ENCODE results near the gene TRIP13.
"Not testable (repeated sequence)": the region's sequence is repeated elsewhere in the genome, so short reads cannot be mapped to it uniquely, and the experiment has no call there.

Gene TRIP13, protein sequence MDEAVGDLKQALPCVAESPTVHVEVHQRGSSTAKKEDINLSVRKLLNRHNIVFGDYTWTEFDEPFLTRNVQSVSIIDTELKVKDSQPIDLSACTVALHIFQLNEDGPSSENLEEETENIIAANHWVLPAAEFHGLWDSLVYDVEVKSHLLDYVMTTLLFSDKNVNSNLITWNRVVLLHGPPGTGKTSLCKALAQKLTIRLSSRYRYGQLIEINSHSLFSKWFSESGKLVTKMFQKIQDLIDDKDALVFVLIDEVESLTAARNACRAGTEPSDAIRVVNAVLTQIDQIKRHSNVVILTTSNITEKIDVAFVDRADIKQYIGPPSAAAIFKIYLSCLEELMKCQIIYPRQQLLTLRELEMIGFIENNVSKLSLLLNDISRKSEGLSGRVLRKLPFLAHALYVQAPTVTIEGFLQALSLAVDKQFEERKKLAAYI

GRCh38 chr5:892394-893136 is at the start of gene TRIP13, which contains the start of gene BRD9:
TRIP13 (plus strand) TSS chr5:892884; CDS start chr5:892999, 115 bp downstream.
BRD9 (minus strand) TSS chr5:892801; CDS start chr5:892657, 144 bp downstream.
- DNase-seq, result peak; percentile 46

DNA sequence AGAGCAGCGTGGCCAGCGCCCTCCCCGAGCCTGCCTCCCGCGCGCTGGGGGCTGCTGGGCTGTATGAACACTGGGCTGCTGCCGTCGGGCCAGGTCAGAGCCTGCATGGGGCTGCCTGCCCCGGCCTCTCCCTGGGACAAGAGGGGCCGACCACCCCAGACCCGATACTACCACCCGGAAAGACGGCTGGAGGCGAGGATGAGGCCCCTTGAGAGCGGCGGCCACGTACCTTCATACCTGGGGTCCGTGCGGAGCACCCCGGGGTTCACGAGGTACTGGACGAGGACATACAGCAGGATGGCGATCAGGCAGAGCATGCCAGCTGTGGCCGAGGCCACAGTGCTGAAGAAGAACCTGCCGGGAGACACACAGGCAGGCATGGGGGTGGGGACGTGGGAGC is 49.3 kb upstream of the TRIP13 start:
- not testable (repeated sequence) for DNase-seq

DNA sequence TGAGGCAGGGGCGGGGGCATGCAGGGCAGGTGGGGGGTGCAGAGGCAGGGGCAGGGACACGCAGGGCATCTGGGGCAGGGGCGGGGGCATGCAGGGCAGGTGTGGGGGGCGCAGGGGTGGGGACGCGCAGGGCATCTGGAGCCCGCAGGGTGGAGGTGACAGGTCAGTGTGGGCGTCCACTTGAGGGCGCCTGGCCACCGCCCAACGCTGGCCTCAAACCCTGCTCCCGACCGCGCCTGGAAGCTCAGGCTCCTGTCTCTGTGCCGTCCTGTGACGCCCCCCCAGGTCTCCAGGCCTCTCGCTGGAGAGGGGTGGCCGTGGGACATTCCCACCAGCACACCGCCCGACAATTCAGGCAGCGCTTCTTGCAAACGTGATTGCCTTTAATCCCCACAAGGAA is 48.8 kb upstream of the TRIP13 start:
- not testable (repeated sequence) for DNase-seq

- not testable (repeated sequence) for DNase-seq
Measured at GRCh38 chr5:844426-844825, 48.3 kb upstream of the TRIP13 start.

DNA sequence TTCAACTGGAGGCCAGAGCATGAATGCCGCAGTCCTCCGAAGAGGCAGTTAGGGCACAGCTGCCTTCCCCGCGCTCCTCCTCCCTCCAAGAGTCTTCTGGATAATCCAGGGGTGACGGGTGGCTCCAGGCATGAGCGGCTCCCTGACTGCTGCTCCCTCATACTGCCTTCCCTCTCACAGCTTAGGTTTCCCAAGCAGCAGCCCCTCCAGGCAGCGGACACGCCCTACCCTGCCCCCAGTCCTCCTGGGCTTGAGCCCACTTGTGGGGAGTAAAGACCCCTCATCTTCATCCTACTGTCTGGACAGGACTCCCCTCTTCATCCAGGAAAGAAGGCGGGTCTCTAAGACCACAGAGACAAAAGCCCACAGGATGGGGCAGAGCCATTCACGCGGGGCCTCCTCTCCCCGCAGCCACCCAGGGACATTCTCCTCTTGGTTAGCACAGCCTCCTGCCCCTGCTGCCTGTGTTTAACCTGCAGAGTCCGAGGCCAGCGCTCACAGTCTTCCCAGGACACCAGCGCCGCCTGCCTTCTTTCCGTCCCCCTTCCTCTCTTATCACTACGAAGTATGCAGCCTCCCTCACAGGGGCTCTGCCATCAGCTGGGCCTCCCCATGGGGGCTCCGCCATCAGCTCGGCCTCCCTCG is 47.5 kb upstream of the TRIP13 start:
- DNase-seq, result not testable (repeated sequence)

GRCh38 chr5:845676-846601 is 46.7 kb upstream of the TRIP13 start:
- not testable (repeated sequence) for DNase-seq

GRCh38 chr5:846602-847091 is 46.0 kb upstream of the TRIP13 start:
- not testable (repeated sequence) for DNase-seq

- not testable (repeated sequence) for DNase-seq
Measured at GRCh38 chr5:847212-847611, 45.5 kb upstream of the TRIP13 start.

DNA sequence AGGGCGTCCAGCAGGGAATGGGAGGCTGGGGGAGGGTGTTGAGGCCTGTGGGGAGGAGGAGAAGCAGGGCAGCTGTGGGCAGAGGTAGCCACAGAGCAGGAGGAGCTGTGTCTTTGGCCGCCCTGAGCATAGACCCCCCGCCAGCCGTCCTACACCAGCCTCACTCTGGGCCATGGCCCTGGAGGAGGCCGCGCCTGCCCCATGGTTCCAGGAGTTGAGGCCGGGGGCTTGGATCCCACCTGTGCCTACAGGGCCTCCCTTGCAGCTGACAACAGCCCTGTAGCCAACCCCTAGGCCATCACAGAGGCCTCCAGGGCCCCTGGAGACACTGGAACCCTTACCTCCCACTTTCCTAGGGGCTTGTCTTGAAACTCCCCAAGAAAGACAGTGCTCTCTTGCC is 44.9 kb upstream of the TRIP13 start:
- not testable (repeated sequence) for DNase-seq

- DNase-seq, result no peak
Measured at GRCh38 chr5:848671-849111, 44.0 kb upstream of the TRIP13 start.

DNA sequence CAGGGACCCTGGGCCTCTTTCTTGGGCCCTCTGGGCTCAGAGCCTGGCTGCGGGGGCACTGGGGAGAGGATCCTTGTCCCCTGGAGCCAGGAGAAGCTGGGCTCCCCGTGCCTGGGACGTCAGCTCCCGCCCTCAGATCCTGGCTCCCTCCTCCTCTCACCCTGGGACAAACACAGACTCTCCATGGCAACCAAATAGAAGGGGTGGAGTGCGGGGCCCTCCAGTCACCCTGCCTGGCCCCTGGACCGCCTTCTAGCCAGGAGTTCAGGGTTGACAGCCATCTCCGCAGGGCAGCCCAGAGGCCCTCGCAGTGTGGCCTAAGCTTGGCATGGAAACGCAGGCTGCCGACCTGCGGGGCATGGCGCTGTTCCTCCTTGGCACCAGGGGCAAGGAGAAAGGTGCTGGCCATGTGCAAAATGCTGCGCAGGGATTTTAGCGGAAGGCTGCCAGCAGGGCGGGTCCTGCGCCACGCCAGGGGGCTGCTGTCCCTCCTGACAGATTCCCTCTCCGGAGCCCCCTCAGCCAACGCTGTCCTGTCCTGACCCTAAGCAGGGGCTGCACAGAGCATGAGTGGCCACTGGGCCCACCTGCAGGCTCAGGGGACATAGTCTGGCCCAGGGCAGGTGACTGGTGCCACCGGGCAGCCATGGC is 42.9 kb upstream of the TRIP13 start:
- DNase-seq, result no peak

DNA sequence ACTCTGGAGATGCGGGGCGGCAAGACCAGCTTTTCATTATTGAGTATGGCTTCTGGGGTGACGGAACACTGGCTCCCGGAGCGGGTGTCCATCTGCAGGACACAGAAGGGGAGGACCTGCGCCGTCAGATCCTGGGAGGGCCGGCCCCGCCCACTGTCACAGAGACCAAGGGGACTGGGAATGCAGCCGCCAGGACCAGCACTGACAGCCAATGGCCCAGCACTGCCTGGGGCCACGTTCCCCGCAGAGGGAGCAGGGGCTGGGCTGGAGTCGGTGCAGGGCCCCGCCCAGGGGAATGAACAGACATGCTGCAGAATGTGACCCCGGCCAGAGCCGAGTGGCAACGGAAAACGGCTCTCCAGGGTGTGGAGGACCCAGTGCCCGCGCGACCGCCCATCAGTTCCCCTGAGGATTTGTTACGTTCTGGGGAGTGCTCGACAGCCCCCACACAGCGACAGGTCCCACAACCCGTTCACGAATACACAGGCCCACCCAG is 42.1 kb upstream of the TRIP13 start, which contains the start of gene ZDHHC11:
TSS of gene ZDHHC11 (minus strand) at position 476 of the 496 bp plus-strand sequence. CDS start at position 92, 384 bp downstream.
- no peak for DNase-seq

GRCh38 chr5:851076-851475 is 41.6 kb upstream of the TRIP13 start:
- no peak for DNase-seq

DNA sequence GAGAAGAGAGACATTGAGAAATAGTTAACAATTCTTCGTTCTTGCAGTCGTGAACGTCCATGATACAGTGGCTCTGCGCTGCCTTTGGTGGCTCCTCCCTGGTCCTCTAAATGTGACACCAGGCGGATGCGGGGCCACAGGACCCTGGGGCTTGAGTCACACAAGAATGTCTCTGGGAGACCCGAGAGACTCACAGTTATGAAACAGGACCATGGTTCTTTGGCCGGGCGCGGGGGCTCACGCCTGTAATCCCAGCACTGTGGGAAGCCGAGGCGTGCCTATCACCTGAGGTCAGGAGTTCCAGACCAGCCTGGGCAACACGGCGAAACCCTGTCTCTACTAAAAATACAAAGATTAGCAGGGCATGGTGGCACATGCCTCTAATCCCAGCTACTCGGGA is 41.1 kb upstream of the TRIP13 start:
- no peak for DNase-seq

DNA sequence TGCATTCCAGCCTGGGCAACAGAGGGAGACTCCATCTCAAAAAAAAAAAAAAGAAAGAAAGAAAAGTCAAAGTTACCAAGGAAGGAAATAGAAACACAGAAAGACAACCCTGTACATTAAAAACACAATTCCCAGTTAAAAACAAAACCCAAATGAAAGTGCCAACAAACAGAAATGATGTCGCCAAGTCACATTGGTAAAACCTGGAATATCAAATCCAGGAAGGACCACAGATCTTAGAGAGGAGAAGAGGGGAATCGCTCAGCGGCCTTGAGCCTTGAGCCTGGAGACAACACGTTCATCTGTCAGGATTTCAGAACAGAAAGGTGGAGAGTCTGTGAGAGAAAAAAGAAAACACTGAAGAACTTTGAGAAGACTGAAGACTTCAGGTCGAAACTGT is 40.7 kb upstream of the TRIP13 start:
- no peak for DNase-seq

- DNase-seq, result no peak
Measured at GRCh38 chr5:852431-853401, 40.0 kb upstream of the TRIP13 start.

DNA sequence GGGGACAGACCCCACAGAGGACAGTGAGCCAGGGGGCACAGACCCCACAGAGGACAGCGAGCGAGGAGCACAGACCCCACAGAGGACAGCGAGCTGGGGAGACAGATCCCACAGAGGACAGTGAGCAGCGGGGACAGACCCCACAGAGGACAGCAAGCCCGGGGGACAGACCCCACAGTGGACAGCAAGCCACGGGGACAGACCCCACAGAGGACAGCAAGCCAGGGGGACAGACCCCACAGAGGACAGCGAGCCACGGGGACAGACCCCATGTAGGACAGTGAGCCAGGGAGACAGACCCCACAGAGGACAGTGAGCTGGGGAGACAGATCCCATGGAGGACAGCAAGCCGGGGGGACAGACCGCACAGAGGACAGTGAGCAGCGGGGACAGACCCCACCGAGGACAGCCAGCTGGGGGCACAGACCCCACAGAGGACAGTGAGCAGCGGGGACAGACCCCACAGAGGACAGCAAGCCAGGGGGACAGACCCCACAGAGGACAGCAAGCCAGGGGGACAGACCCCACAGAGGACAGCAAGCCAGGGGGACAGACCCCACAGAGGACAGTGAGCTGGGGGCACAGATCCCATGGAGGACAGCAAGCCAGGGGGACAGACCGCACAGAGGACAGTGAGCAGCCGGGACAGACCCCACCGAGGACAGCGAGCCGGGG is 39.1 kb upstream of the TRIP13 start:
- DNase-seq, result not testable (repeated sequence)

DNA sequence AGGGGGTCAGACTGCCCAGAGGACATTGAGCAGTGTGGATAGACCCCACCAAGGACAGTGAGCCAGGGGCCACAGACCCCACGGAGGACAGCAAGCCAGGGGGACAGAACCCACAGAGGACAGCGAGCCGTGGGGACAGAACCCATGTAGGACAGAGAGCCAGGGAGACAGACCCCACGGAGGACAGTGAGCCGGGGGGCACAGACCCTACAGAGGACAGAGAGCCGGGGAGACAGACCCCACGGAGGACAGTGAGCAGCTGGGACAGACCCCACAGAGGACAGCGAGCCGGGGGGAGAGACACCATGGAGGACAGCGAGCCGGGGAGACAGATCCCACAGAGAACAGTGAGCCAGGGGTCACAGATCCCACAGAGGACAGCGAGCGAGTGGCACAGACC is 38.5 kb upstream of the TRIP13 start:
- no peak for DNase-seq
